Bronchial epithelial cell (primary cell): ENCODE measurements around the gene SORCS2. TPM values are rescaled to one million over a fixed set of nuclear protein-coding genes. Genes with fewer than 3 reads are reported as not detected.

Source experiments
- DNase-seq: peaks from one replicate; pipeline ENCODE4 v3.0.0-alpha.2; 2010; ENCODE audit warnings: low read depth
- FAIRE-seq: peaks from 2 replicates; lab custom pipeline; 2011; peaks lifted over from hg19 to GRCh38; lab: Jason Lieb, UNC
- H3K27me3 ChIP-seq: 2 replicates; pipeline ENCODE4 v1.5.1; 2011; ENCODE audit warnings: low read length; ENCODE audit not compliant: control insufficient read depth, insufficient read depth
- H3K36me3 ChIP-seq: 2 replicates; pipeline ENCODE4 v1.5.1; 2011; ENCODE audit warnings: low read length; ENCODE audit not compliant: control insufficient read depth, insufficient read depth
- H3K4me3 ChIP-seq: 2 replicates; pipeline ENCODE4 v1.5.1; 2011; ENCODE audit warnings: mild to moderate bottlenecking, low read depth, low read length, control low read depth
- total RNA-seq: library from RNA; depleted of rRNA; stranded (reverse); fragments of >200 nt; gene quantifications from 2 replicates; pipeline ENCODE4 v1.2.1, GENCODE V29; 2014
- TF ChIP-seq, protein P1 (sequence below): IDR thresholded peaks from 2 replicates; pipeline ENCODE4 v1.5.1; 2011; ENCODE audit warnings: mild to moderate bottlenecking, moderate library complexity, low read length, control low read depth, inconsistent platforms; ENCODE audit not compliant: insufficient read depth, severe bottlenecking

The SORCS2 gene
- total RNA-seq, 1 donor from 2014 or later, result under 0.01 TPM

DNA sequence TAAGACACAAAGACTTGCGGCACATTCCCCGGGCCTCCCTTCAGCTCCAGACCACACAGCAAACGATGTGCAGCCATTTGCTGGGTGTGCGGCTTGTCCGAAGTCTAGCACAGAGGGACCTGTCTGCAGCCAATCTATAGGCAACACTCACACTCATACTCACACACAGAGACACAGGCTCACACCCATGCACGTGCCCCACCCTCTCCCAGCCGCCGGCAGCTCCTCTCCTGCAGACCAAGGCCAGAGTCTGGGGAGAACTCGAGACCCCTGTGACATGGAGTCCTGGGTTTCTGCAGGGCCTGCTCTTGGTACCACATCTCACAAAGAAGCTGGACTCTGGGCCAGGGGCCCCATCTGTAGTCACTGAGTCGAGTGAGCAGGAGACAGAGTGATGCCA is 487.8 kb downstream of the SORCS2 start:
- H3K4me3 ChIP-seq, result no peak overlapping the region
- no peaks in the 10 kb centered on the region for H3K27me3 ChIP-seq
- no peaks in the 10 kb centered on the region for H3K36me3 ChIP-seq
- no peak for DNase-seq
- no peak for FAIRE-seq
- TF ChIP-seq, protein P1, sequence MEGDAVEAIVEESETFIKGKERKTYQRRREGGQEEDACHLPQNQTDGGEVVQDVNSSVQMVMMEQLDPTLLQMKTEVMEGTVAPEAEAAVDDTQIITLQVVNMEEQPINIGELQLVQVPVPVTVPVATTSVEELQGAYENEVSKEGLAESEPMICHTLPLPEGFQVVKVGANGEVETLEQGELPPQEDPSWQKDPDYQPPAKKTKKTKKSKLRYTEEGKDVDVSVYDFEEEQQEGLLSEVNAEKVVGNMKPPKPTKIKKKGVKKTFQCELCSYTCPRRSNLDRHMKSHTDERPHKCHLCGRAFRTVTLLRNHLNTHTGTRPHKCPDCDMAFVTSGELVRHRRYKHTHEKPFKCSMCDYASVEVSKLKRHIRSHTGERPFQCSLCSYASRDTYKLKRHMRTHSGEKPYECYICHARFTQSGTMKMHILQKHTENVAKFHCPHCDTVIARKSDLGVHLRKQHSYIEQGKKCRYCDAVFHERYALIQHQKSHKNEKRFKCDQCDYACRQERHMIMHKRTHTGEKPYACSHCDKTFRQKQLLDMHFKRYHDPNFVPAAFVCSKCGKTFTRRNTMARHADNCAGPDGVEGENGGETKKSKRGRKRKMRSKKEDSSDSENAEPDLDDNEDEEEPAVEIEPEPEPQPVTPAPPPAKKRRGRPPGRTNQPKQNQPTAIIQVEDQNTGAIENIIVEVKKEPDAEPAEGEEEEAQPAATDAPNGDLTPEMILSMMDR, result no peak

DNA sequence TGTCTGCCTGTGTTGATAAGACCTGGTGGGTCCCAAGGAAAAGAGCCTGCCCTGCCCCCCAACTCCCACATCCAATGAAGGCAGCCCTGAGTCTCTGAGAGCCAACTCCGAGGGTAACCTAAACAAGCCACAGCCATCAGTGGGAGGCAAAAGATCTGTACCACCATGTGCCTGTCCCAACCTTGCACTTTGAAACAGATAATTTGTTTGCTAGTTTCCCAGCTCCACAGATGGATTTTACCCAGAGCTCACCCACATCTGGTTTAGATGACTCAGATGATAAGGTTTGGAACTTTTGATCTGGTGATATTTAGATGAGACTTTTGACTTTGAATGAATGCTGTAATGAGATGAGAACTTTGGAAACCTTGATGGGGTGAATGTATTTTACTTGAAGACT is 488.4 kb downstream of the SORCS2 start:
- Histone ChIP-seq H3K4me3 (no peak overlapping the region), H3K27me3 (no peaks in the 10 kb centered on the region), H3K36me3 (no peaks in the 10 kb centered on the region)
- TF ChIP-seq, protein P1, result no peak
- DNase-seq (no peak), FAIRE-seq (no peak)

DNA sequence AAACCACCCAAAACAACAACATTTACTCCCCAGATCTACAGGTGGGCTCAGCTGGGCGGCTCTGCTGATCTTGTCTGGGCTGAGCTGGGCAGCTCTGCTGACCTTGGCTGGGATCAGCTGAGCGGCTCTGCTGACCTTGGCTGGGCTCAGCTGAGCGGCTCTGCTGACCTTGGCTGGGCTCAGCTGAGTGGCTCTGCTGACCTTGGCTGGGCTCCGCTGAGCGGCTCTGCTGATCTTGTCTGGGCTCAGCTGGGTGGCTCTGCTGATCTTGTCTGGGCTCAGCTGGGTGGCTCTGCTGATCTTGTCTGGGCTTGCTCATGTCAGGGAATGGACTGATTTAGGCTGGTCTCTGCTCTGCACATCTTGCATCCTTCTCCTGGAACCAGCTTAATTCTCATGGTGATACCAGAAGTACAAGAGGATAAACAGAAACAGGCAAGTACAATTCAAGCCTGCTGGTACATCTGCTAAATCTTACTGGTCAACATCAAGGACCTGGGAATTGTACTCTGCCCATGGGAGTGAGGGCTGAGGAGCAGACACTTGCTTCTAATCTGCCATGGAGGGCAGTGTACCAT is 490.9 kb downstream of the SORCS2 start:
- FAIRE-seq (no peak), DNase-seq (no peak)
- Histone ChIP-seq H3K36me3 (no peaks in the 10 kb centered on the region), H3K27me3 (no peaks in the 10 kb centered on the region), H3K4me3 (no peak overlapping the region)
- TF ChIP-seq, protein P1, result no peak

DNA sequence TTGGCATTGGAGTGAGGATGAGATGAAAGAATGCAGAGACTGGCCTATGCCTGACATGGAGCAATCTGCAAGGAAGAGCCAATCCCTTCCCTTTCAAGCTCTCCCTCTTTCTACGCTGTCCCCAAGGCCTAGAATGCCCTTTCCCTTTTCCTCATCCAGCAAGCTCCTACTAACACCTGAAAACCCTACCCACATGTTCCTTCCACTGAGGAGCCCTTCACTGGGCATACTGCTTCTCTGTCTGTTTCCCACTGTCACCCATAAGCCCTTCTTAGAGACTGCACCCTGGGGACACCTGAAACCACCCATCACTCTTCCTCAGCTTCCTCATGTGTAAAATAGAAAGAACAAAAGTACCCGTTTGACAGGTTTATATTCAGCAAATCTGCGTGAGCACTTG is 492.0 kb downstream of the SORCS2 start:
- Histone ChIP-seq H3K4me3 (no peak overlapping the region), H3K36me3 (no peaks in the 10 kb centered on the region), H3K27me3 (no peaks in the 10 kb centered on the region)
- FAIRE-seq (no peak), DNase-seq (no peak)
- TF ChIP-seq, protein P1, result no peak

DNA sequence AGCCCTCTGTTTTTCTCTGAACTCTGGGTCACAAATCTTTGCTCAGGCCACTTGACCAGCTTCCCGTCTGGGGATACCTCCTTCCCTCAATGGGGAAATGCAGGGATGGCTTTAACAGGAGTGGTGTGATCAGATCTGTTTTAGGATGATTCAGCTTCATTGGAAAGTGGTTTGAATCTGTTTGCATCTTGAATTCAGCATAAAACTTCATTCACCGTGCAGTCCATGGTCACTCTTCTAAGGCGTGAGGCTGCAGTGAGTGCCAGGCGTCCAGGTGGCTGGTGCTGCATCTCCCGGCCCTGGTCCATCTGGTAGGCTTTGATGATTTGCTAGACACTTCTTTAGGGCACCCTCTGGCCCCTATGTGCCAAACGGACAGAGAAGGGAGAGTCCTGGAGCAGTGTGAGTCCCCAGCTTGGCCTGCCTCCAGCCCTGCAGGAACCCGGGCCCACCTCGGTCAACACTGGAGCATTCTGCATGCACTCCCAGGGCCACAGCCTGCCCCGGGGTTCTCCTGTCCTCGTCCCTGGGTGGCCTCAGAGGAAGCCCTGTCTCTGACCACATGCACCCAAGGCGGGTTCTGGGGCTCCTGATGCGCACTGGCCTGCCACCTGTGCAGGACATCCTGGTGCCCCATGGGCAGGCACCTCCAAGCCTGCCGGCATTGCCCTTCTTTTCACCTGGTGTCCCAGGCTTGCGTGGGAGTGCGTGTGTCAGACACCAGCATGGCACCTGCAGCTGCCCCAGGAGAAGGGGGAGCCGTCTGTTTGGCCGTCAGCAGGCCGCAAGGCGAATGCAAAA is 493.9 kb downstream of the SORCS2 start:
- H3K36me3 ChIP-seq, result no peaks in the 10 kb centered on the region
- no peaks in the 10 kb centered on the region for H3K27me3 ChIP-seq
- FAIRE-seq (no peak), DNase-seq (no peak)
- TF ChIP-seq, protein P1, result no peak
- H3K4me3 ChIP-seq, result no peak overlapping the region
